Measurements from ENCODE around the gene CNTN2.

CNTN2 gene

GRCh38 chr1:205056956-205057568, 14.1 kb downstream of the CNTN2 start:
- no peak for DNase-seq

DNA sequence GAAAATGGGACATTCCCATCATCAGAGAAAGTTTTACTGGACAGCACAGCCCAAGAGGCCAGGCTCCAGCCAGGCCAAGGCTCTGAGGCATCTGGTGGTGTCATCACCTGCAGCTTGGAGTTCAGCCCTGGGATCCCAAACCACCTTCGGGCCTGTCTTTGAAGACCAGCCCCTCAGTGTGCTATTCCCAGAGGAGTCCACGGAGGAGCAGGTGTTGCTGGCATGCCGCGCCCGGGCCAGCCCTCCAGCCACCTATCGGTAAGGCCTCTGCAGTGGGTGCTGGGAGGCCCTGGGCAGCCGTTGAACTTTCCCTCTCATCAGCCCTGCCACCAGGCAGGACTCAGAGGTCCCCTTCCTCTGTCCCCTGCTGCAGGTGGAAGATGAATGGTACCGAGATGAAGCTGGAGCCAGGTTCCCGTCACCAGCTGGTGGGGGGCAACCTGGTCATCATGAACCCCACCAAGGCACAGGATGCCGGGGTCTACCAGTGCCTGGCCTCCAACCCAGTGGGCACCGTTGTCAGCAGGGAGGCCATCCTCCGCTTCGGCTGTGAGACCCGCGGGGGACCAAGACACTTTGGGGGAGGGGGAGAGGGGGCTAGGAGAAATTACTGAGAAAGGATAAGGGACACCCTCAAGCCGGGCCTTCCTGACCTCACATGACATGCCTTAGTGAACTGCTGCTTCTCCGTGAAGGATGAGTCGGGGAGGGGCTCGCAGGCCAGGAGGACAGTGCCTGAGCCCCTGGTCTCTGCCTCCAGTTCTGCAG, 15.0 kb downstream of the CNTN2 start:
- no peak for DNase-seq

DNA sequence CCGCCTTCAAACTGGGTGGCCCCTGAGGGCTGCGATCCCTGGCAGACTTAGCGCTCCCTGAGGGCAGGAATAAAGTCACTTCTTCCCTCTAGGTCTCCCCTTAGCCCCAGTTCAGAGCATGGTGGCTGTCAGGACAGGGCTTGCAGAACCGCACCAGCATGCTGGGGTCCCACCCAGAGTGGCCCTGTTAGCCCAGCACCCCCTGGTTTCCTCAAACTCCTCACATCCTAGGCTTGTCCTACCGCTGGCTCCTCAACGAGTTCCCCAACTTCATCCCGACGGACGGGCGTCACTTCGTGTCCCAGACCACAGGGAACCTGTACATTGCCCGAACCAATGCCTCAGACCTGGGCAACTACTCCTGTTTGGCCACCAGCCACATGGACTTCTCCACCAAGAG, 15.8 kb downstream of the CNTN2 start:
- DNase-seq, result no peak

- no peak for DNase-seq
These were observed 16.6 kb downstream of the CNTN2 start for GRCh38 chr1:205059660-205060059.

- no peak for DNase-seq
These were observed 17.7 kb downstream of the CNTN2 start for GRCh38 chr1:205060746-205061145.

DNA sequence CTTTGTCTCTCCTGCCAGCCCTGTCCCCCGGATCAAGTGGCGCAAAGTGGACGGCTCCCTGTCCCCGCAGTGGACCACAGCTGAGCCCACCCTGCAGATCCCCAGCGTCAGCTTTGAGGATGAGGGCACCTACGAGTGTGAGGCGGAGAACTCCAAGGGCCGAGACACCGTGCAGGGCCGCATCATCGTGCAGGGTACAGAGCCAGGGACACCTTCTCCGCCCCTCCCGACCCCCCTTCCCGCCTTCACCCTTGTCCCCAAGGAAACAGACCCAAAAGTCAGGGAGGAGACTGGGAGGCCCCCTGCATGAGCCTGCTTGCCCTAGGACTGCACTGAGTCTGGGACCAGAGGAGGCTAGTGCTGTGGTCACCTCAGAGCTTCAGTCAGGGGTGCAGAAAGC, 18.2 kb downstream of the CNTN2 start:
- no peak for DNase-seq

GRCh38 chr1:205061665-205062069, 18.7 kb downstream of the CNTN2 start:
- peak; percentile 31 to 53 for DNase-seq

DNA sequence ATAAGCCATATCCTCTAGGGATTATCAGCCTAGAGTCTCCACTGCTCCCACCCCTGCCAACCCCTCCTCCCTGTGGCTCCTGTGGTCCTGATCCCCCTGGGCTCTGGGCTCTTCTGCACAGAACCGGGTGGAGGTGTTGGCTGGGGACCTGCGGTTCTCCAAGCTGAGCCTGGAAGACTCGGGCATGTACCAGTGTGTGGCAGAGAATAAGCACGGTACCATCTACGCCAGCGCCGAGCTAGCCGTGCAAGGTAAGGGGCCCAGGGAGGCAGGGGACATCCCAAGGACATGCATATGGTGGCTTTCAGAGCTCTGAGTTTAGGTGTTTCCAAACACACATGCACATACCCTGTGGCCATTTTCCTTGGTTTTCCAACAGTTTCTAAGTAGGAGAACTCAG, 19.3 kb downstream of the CNTN2 start:
- no peak for DNase-seq

DNA sequence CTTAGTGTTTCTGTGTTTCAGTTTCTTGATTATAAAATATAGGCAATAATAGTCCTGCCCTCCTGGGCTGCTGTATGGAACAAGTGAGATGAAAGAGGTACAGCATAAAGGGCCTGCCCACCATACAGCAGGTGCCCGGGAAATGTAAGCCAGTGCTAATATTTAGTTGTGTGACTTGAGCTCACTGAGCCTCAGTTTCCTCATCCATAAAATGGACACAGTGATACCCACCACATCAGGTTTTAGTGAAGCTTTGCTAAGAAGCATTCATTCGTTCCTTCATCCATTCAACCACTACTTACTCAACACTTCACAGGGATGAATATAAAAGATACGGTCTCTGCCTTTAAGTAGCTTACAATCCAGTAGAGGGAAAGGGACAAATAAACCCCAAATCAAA, 19.9 kb downstream of the CNTN2 start:
- DNase-seq, result no peak

GRCh38 chr1:205064301-205064700, 21.3 kb downstream of the CNTN2 start:
- no peak for DNase-seq

DNA sequence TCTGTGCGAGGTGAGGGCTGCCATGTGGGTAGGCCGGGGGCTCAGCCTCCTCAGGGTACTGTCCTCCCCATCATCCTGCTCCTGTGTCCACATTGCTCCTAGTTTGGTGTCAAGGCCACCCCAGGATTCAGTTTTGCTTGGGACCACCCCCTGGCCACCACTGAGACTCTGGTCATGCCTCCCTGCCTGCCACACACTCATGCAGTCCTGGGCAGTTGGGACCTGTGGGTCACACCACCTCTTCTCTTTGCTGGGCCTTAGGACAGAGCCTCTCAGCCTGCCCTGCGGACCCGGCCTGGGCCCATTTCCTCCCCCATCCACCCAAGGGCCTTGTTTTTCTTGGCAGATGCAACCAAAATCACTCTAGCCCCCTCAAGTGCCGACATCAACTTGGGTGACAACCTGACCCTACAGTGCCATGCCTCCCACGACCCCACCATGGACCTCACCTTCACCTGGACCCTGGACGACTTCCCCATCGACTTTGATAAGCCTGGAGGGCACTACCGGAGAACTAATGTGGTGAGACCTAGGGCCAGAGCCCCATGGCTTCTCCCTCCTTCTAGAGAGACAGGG, 21.8 kb downstream of the CNTN2 start:
- no peak for DNase-seq

DNA sequence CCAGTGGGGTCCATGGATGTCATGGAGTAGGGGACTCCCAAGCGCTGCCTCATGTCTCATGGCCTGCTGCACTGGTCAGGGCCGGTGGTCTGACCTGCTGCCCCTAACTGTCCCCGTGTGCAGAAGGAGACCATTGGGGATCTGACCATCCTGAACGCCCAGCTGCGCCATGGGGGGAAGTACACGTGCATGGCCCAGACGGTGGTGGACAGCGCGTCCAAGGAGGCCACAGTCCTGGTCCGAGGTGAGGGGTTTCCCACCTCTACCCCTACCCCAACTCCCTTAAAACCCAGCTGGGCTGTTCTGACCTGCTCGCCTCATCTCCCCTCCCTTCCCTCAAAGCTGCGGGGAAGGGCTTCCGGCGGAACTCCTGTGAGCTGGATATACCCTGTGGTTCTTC, 22.7 kb downstream of the CNTN2 start:
- no peak for DNase-seq

DNA sequence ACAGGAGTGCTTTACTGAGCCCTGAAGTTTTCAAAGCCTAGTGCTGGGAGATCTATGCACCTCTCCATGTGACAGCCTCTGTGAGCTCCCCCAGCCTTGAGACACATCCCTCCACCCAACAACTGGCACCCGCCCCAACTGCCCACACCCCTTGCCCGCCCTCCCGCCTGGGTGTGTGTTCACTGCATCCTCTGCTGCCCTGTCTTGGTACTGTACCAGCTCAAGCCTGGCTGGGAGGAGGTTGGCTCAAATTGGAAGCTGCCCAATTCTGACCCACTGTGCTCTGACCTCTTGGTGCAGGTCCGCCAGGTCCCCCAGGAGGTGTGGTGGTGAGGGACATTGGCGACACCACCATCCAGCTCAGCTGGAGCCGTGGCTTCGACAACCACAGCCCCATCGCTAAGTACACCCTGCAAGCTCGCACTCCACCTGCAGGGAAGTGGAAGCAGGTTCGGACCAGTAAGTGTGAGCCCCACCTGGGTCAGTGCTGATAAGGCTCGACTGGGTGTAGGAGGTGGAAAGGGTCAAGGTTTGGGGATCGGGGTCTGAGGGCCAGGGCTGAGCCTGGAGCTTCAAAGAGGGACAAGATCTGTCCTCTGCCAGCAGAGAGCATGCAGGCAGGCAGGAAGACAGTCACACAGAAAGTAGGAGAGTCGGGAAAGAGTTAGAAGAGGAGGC, 23.3 kb downstream of the CNTN2 start:
- no peak for DNase-seq

GRCh38 chr1:205067031-205067430, 24.0 kb downstream of the CNTN2 start:
- no peak for DNase-seq

DNA sequence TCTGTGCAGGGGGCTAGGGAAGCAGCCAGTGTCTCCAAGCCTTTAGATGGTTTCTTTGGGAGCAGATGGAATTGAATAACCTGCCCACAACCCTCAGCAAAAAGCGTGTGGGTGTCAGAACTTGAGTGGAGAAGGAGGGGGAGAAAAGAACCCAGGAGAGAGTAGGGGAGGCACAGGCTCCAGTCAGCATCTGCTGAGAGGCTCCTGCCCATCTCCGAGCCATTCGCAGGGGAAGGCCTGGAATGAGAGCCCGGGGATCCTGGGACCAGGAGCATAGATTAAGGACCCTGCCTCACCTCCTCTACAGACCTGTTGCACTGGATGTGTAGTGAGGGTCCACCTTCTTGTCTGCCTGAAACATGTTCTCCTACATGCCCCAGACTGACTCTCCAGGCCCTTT, 25.0 kb downstream of the CNTN2 start:
- no peak for DNase-seq

DNA sequence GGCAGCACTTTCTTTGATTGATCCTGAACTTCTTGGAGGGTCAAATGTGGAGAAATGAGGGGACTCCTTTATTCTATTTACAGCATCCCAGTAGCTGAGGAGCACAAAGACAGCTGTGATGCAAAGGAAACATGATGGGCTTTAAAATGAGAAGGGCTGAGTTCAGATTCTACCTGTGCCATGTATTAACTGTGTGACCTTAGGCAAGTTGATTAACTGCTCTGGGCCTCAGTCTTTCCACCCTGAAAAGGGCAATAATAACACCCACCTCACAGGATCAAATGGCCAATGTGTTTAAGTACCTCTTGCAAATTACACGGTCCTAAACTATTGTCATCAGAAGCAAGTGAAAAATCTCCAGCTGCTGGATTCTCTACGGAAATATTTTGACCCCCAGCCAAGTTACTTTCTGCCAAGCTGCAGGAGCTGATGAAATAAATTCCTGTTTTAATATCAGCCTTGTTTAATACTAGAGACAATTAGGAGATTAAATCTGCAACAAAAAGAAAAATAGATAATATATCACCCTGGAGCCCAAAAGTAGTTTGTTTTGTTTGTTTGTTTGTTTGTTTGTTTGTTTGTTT, 25.5 kb downstream of the CNTN2 start:
- no peak for DNase-seq

- DNase-seq, result no peak
These were observed 26.5 kb downstream of the CNTN2 start for GRCh38 chr1:205069371-205070125.

- DNase-seq, result no peak
These were observed 28.0 kb downstream of the CNTN2 start for GRCh38 chr1:205071028-205071409.

DNA sequence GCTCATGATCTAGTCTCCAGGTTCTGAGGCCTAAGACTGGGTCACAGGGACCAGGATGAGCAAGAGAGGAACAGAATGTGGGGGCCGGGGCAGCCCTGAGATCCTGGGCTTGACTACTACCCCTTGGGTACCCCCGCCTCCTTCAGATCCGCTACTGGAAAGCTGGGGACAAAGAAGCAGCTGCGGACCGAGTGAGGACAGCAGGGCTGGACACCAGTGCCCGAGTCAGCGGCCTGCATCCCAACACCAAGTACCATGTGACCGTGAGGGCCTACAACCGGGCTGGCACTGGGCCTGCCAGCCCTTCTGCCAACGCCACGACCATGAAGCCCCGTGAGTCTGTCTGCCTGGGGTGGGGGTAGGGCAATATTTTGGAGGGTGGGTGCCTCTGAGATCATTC, 28.8 kb downstream of the CNTN2 start:
- DNase-seq, result no peak

- DNase-seq, result no peak
These were observed 29.3 kb downstream of the CNTN2 start for GRCh38 chr1:205072286-205072685.

DNA sequence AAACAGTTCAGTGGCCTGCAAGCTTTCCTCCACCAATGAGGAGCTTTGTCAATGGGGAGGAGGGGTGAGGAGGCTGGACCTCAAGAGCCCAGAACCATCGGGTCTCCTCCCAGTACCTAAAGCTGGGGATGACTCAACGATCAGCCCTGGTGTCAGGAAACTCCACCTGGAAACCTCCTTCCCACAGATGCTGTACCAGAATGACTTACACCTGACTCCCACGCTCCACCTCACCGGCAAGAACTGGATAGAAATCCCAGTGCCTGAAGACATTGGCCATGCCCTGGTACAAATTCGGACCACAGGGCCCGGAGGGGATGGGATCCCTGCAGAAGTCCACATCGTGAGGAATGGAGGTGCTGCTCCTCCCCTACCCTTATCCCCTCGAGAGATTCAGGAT, 29.9 kb downstream of the CNTN2 start:
- DNase-seq, result no peak

DNA sequence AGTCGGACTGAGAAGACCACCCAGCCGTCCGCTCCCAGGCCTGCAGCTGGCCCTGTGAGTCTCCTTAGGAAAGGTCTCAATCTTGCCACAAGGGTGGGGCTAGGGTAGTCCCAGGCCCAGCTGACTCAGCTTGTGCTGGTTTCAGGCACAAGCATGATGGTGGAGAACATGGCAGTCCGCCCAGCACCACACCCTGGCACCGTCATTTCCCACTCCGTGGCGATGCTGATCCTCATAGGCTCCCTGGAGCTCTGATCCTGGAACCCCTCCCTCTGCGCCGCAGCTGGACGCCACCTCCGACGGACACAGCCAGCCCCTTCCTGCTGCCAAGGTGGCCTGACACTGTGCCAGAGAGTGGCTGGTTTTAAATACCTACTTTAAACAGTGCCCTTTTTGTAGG, 30.5 kb downstream of the CNTN2 start:
- no peak for DNase-seq

DNA sequence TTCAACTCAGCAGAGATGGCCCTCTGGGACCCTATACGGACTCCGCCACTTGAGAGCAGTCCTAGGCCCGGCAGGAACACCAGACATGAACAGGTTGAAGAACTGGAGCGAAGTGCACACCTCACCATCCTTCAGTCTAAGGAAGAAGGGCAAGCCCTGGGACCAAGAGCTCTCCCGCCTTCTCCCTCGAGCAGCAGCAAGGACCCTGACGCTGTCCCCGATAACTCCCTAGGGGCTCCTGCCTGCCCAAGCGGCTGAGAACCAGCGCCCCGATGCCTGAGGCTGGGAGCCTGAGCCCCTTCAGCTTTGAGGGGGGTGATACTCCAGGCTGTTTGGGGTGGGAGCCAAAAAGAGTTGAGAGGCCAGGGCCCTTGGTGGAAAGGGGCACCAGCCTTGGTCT, 31.1 kb downstream of the CNTN2 start:
- DNase-seq, result no peak

Measured in AML-193 (cell line).